Esophagus muscularis mucosa (tissue), 4 donors: ENCODE results near the gene STS.

ENCODE experiments used
- EP300 ChIP-seq: sonication (generic); formaldehyde crosslinking; IDR thresholded peaks from one replicate; pipeline ENCODE4 v1.6.1; 2017; ENCODE audit warnings: antibody characterized with exemption
- POLR2A ChIP-seq: fragments of 450-650 bp; IDR thresholded peaks from one replicate; pipeline ENCODE4 v1.6.1; 2017; ENCODE audit warnings: antibody characterized with exemption, moderate library complexity, mild to moderate bottlenecking, low read depth
- POLR2AphosphoS5 ChIP-seq, 2 donors: sonication (generic); formaldehyde crosslinking; IDR thresholded peaks; one replicate each; pipeline ENCODE4 v1.6.1; 2017; ENCODE audit warnings: antibody characterized with exemption in 2 of 2
- TF ChIP-seq, protein P1 (sequence below), 3 experiments: fragments of 200-600 bp in 2 of 3; fragments of 450-650 bp in 1 of 3; sonication (generic) in 2 of 3; IDR thresholded peaks; one replicate each; pipeline ENCODE4 v1.5.1; 2017 to 2019; ENCODE audit warnings: antibody characterized with exemption in 3 of 3, mild to moderate bottlenecking in 2 of 3, moderate library complexity in 1 of 3

DNA sequence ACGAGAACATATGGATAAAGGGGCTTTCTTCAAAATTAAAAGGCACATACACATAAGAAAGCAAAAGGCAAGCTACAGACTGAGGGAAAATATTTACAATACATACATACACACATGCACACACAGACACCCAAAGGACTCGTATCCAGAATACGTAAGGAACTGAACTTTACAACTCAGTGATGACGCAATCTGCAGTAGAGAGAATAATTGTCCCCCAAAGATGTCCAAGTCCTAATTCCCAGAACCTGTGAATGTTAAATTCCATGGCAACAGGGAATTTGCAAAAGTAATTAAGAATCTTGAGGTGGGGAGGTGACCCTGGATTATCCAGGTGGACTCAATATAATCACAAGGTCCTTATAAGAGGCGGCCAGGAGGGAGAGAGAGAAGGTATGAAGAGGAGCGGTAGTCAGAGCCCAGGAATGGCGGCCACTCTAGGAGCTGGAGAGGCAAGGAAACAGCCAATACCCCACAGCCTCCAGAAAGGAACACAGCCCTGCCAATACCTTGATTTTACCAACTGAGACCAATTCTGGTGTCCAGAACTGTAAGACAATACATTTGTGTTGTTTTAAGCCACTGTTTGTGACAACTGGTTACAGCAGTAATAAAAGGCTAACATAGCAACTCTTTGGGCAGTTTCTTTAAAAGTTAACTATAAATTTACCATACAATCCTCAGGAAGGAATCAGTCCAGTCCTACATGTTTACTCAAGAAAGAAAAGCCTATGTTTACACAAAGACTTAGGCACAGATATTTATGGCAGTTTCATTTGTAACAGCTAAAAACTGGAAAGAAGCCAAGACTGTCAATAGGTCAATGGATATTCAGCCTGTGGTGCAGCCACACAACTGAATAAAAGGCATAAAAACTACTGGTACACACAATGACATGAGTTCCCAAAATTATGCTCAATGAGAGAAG lies 27.3 kb upstream of the STS start:
- TF ChIP-seq, protein P1, sequence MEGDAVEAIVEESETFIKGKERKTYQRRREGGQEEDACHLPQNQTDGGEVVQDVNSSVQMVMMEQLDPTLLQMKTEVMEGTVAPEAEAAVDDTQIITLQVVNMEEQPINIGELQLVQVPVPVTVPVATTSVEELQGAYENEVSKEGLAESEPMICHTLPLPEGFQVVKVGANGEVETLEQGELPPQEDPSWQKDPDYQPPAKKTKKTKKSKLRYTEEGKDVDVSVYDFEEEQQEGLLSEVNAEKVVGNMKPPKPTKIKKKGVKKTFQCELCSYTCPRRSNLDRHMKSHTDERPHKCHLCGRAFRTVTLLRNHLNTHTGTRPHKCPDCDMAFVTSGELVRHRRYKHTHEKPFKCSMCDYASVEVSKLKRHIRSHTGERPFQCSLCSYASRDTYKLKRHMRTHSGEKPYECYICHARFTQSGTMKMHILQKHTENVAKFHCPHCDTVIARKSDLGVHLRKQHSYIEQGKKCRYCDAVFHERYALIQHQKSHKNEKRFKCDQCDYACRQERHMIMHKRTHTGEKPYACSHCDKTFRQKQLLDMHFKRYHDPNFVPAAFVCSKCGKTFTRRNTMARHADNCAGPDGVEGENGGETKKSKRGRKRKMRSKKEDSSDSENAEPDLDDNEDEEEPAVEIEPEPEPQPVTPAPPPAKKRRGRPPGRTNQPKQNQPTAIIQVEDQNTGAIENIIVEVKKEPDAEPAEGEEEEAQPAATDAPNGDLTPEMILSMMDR (IDR thresholded peaks at IDR 0.05): no peak
- no peak for TF ChIP-seq POLR2A
- TF ChIP-seq POLR2AphosphoS5 (IDR thresholded peaks at IDR 0.05): no peak
- no peak for TF ChIP-seq EP300
